ENCODE data around the gene WWC2. TPM values are rescaled to one million over a fixed set of nuclear protein-coding genes. Genes with fewer than 3 reads are reported as not detected.

Gene WWC2
- total and polyA plus RNA-seq, 2 experiments from 2014 or later = 19.3 to 24.7 TPM

GRCh38 chr4:183130328-183131155 lies 31.5 kb downstream of the WWC2 start:
- H3K4me1 ChIP-seq (ENCODE audit: insufficient read depth) = no peaks in the 10 kb centered on the region
- WGBS (ENCODE audit: low lambda C conversion rate, missing lambda C conversion rate) = 83% methylated on average over 7 of the region's 7 CpGs
- peaks cover 11% of the 10 kb centered on the region for H4K20me1 ChIP-seq (ENCODE audit: insufficient read depth, poor library complexity, severe bottlenecking)
- H3K27me3 ChIP-seq = no peaks in the 10 kb centered on the region
- no peaks in the 10 kb centered on the region for H3K36me3 ChIP-seq (replicated peaks; ENCODE audit: insufficient read depth, low read depth)
- H2AFZ ChIP-seq = no peak overlapping the region
- no peak overlapping the region for H3K4me3 ChIP-seq
- no peaks in the 10 kb centered on the region for H3K9me3 ChIP-seq (ENCODE audit: low read depth)
- H3K79me2 ChIP-seq = peaks cover 85% of the 10 kb centered on the region
- no peaks in the 10 kb centered on the region for H3K9me2 ChIP-seq (replicated peaks; ENCODE audit: insufficient read depth)
- no peak overlapping the region for H3K27ac ChIP-seq
- TF ChIP-seq CTCF (IDR thresholded peaks at IDR 0.05; ENCODE audit: poor library complexity) (no peak), EZH2phosphoT487 (IDR thresholded peaks at IDR 0.05; ENCODE audit: low read depth, severe bottlenecking, unreplicated experiment) (no peak), EZH2 (IDR thresholded peaks at IDR 0.05; ENCODE audit: borderline replicate concordance) (no peak)
- no peak for DNase-seq (ENCODE audit: low spot score)
- no peak overlapping the region for H3K4me2 ChIP-seq

GRCh38 chr4:183132081-183132480 lies 33.0 kb downstream of the WWC2 start:
- WGBS (ENCODE audit: low lambda C conversion rate, missing lambda C conversion rate) = 97% methylated on average over 2 of the region's 2 CpGs
- DNase-seq (ENCODE audit: low spot score) = no peak
- Histone ChIP-seq H3K79me2 (peaks cover 82% of the 10 kb centered on the region), H3K4me2 (no peak overlapping the region), H3K4me1 (ENCODE audit: insufficient read depth) (no peaks in the 10 kb centered on the region), H3K36me3 (replicated peaks; ENCODE audit: insufficient read depth, low read depth) (no peaks in the 10 kb centered on the region), H3K27ac (no peak overlapping the region), H2AFZ (no peak overlapping the region), H3K9me3 (ENCODE audit: low read depth) (no peaks in the 10 kb centered on the region), H3K9me2 (replicated peaks; ENCODE audit: insufficient read depth) (no peaks in the 10 kb centered on the region), H3K4me3 (no peak overlapping the region), H4K20me1 (ENCODE audit: insufficient read depth, poor library complexity, severe bottlenecking) (peaks cover 3% of the 10 kb centered on the region), H3K27me3 (no peaks in the 10 kb centered on the region)
- no peak for TF ChIP-seq CTCF (IDR thresholded peaks at IDR 0.05; ENCODE audit: poor library complexity)

GRCh38 chr4:183132865-183133264 lies 33.8 kb downstream of the WWC2 start:
- no peaks in the 10 kb centered on the region for H3K36me3 ChIP-seq (replicated peaks; ENCODE audit: insufficient read depth, low read depth)
- no peak overlapping the region for H3K27ac ChIP-seq
- H3K9me2 ChIP-seq (replicated peaks; ENCODE audit: insufficient read depth) = no peaks in the 10 kb centered on the region
- H3K4me1 ChIP-seq (ENCODE audit: insufficient read depth) = no peaks in the 10 kb centered on the region
- peaks cover 85% of the 10 kb centered on the region for H3K79me2 ChIP-seq
- no peaks in the 10 kb centered on the region for H3K9me3 ChIP-seq (ENCODE audit: low read depth)
- H2AFZ ChIP-seq = no peak overlapping the region
- H3K4me2 ChIP-seq = no peak overlapping the region
- H3K4me3 ChIP-seq = no peak overlapping the region
- no peak for TF ChIP-seq EZH2phosphoT487 (IDR thresholded peaks at IDR 0.05; ENCODE audit: low read depth, severe bottlenecking, unreplicated experiment)
- TF ChIP-seq EZH2 (IDR thresholded peaks at IDR 0.05; ENCODE audit: borderline replicate concordance) = no peak
- TF ChIP-seq CTCF (IDR thresholded peaks at IDR 0.05; ENCODE audit: poor library complexity) = no peak
- peaks cover 3% of the 10 kb centered on the region for H4K20me1 ChIP-seq (ENCODE audit: insufficient read depth, poor library complexity, severe bottlenecking)
- DNase-seq (ENCODE audit: low spot score) = no peak
- H3K27me3 ChIP-seq = no peaks in the 10 kb centered on the region
